D721Med (cell line): ENCODE measurements around the gene CHCHD10.
A peak's percentile ranks its signal among the peaks of the same experiment; 100 is the strongest.

Experiments
- DNase-seq: peaks from one replicate; pipeline ENCODE4 v3.0.0; 2011; ENCODE audit warnings: low spot score; ENCODE audit not compliant: insufficient read length
- FAIRE-seq: peaks from 2 replicates; lab custom pipeline; 2011; peaks lifted over from hg19 to GRCh38; lab: Jason Lieb, UNC
- TF ChIP-seq, protein P1 (sequence below): IDR thresholded peaks from 2 replicates; pipeline ENCODE4 v1.5.1; 2012; ENCODE audit warnings: mild to moderate bottlenecking, control low read depth; ENCODE audit not compliant: insufficient read depth; ENCODE audit errors: missing control alignments

The CHCHD10 gene

GRCh38 chr22:23787600-23787896, 19.8 kb upstream of the CHCHD10 start:
- no peak for DNase-seq
- TF ChIP-seq, protein P1, sequence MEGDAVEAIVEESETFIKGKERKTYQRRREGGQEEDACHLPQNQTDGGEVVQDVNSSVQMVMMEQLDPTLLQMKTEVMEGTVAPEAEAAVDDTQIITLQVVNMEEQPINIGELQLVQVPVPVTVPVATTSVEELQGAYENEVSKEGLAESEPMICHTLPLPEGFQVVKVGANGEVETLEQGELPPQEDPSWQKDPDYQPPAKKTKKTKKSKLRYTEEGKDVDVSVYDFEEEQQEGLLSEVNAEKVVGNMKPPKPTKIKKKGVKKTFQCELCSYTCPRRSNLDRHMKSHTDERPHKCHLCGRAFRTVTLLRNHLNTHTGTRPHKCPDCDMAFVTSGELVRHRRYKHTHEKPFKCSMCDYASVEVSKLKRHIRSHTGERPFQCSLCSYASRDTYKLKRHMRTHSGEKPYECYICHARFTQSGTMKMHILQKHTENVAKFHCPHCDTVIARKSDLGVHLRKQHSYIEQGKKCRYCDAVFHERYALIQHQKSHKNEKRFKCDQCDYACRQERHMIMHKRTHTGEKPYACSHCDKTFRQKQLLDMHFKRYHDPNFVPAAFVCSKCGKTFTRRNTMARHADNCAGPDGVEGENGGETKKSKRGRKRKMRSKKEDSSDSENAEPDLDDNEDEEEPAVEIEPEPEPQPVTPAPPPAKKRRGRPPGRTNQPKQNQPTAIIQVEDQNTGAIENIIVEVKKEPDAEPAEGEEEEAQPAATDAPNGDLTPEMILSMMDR, result no peak
- no peak for FAIRE-seq

DNA sequence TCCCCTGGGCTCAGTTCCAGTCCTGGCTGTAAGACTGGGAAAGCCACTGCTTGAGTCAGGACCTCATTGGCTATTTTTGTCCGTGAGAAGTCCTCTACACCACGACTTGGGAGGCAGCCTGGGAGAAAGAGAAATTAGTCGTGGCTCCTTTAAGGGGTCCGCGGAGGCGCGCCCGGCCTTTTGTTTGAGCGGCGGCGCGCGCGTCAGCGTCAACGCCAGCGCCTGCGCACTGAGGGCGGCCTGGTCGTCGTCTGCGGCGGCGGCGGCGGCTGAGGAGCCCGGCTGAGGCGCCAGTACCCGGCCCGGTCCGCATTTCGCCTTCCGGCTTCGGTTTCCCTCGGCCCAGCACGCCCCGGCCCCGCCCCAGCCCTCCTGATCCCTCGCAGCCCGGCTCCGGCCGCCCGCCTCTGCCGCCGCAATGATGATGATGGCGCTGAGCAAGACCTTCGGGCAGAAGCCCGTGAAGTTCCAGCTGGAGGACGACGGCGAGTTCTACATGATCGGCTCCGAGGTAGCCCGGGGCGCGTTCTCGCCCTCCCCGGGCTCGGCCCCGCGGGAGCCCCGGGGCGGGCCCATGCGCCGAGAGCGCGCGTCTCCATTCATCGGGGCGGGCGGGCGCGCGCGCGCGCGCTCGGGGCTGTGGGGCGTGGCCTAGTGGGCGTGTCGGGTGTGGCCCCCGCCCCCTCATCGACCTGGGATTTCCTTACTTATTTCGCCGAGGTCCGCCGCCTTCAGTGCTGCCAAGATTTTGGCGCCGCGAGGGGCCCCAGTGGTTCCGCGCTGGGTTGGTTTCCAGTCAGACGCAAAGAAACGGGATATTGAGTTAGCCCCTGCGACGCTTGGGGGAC, 19.2 kb upstream of the CHCHD10 start, which contains the start of gene SMARCB1:
Gene SMARCB1 (plus strand): TSS at position 215 of the 848 bp plus-strand sequence. CDS start 204 bp downstream, at position 419.
- TF ChIP-seq, protein P1, result no peak
- FAIRE-seq (no peak), DNase-seq (peak; percentile 95)

DNA sequence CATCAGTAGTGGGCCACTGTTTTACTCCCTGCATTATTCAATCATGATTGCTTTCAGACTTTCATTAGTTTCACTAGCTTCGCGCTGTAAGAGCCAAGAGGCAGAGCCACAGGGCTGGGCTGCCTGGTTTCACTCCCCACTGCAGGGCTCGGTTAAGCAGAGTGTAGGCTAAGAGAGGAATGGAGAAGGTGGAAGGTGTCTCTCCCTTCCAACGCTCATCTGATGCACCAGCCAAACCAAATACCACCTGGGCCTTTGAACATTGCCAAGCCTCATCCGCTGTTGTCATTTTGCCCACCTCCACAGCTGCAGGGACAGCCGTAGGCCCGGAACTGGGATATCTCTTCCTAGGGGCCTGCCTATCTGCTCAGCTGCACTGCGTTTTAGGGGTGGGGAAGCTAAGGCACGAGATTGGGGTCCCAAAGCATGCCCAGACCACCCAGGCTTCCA, 18.5 kb upstream of the CHCHD10 start:
- TF ChIP-seq, protein P1, result no peak
- no peak for DNase-seq
- FAIRE-seq, result no peak

GRCh38 chr22:23784215-23784732, 16.5 kb upstream of the CHCHD10 start:
- TF ChIP-seq, protein P1, result no peak
- no peak for DNase-seq
- no peak for FAIRE-seq

DNA sequence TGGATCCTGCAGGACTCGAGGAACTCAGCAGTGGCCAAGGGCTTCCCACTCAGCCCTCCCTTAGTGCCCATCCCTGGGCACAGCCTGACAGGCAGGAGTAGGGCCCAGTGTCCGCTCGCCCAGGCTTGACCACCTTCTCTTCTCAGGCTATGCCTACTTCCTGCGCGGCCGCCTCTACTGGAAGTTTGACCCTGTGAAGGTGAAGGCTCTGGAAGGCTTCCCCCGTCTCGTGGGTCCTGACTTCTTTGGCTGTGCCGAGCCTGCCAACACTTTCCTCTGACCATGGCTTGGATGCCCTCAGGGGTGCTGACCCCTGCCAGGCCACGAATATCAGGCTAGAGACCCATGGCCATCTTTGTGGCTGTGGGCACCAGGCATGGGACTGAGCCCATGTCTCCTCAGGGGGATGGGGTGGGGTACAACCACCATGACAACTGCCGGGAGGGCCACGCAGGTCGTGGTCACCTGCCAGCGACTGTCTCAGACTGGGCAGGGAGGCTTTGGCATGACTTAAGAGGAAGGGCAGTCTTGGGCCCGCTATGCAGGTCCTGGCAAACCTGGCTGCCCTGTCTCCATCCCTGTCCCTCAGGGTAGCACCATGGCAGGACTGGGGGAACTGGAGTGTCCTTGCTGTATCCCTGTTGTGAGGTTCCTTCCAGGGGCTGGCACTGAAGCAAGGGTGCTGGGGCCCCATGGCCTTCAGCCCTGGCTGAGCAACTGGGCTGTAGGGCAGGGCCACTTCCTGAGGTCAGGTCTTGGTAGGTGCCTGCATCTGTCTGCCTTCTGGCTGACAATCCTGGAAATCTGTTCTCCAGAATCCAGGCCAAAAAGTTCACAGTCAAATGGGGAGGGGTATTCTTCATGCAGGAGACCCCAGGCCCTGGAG, 15.7 kb upstream of the CHCHD10 start:
- FAIRE-seq, result no peak
- no peak for DNase-seq
- TF ChIP-seq, protein P1, result no peak

GRCh38 chr22:23782703-23783102, 14.9 kb upstream of the CHCHD10 start:
- FAIRE-seq, result no peak
- DNase-seq, result no peak
- TF ChIP-seq, protein P1, result no peak
